NCI-H345 treated with DMSO at 0.1 percent for 48 hours (cell line): Measurements from ENCODE around the gene RECK.

Experiments used
- DNase-seq: peaks from one replicate; lab custom pipeline; 2025; ENCODE audit not compliant: unreplicated experiment; lab: John Stamatoyannopoulos, UW

Gene RECK

GRCh38 chr9:36136894-36137391 is 100.2 kb downstream of the RECK start:
- DNase-seq: no peak

GRCh38 chr9:36137392-36138004 is 100.8 kb downstream of the RECK start:
- DNase-seq: no peak

- no peak for DNase-seq
These were observed 101.8 kb downstream of the RECK start for GRCh38 chr9:36138496-36138895.

- no peak for DNase-seq
These were observed 102.2 kb downstream of the RECK start for GRCh38 chr9:36138901-36139300.

GRCh38 chr9:36140086-36141084 is 103.7 kb downstream of the RECK start:
- no peak for DNase-seq

GRCh38 chr9:36141288-36141687 is 104.6 kb downstream of the RECK start:
- DNase-seq: no peak

- no peak for DNase-seq
These were observed 105.0 kb downstream of the RECK start for GRCh38 chr9:36141761-36142160.

GRCh38 chr9:36142510-36143244 is 106.0 kb downstream of the RECK start:
- no peak for DNase-seq

GRCh38 chr9:36143245-36143641 is 106.5 kb downstream of the RECK start:
- DNase-seq: no peak

GRCh38 chr9:36144309-36145232 is 107.9 kb downstream of the RECK start:
- DNase-seq: no peak

- DNase-seq: no peak
These were observed 109.3 kb downstream of the RECK start for GRCh38 chr9:36145970-36146369.

- no peak for DNase-seq
These were observed 109.9 kb downstream of the RECK start for GRCh38 chr9:36146651-36147050.

GRCh38 chr9:36147441-36148175 is 110.9 kb downstream of the RECK start:
- no peak for DNase-seq

GRCh38 chr9:36148311-36149051 is 111.8 kb downstream of the RECK start:
- DNase-seq: no peak

GRCh38 chr9:36149197-36149596 is 112.5 kb downstream of the RECK start:
- no peak for DNase-seq

GRCh38 chr9:36150574-36151315 is 114.0 kb downstream of the RECK start:
- DNase-seq: no peak

- no peak for DNase-seq
These were observed 114.8 kb downstream of the RECK start for GRCh38 chr9:36151316-36152210.
